SJCRH30 (cell line): Measurements from ENCODE around the gene NELFCD. TPM values are rescaled to one million over a fixed set of nuclear protein-coding genes. Genes with fewer than 3 reads are reported as not detected.
"Not testable (repeated sequence)": the region's sequence is repeated elsewhere in the genome, so short reads cannot be mapped to it uniquely, and the experiment has no call there.

Source experiments
- DNase-seq, 2 experiments: peaks; one replicate each; pipeline ENCODE4 v3.0.0-alpha.2; 2015 to 2020
- H3K27ac ChIP-seq: fragments of 250-450 bp; sonication (Bioruptor Pico); 2 replicates; pipeline ENCODE4 v1.5.1; 2020; ENCODE audit warnings: mild to moderate bottlenecking, moderate library complexity
- H3K27me3 ChIP-seq: fragments of 250-450 bp; sonication (Bioruptor Pico); 2 replicates; pipeline ENCODE4 v1.5.1; 2020; ENCODE audit warnings: mild to moderate bottlenecking, moderate library complexity
- H3K36me3 ChIP-seq: fragments of 250-450 bp; sonication (Bioruptor Pico); 2 replicates; pipeline ENCODE4 v1.5.1; 2020; ENCODE audit warnings: mild to moderate bottlenecking, moderate library complexity
- H3K4me1 ChIP-seq: fragments of 250-450 bp; sonication (Bioruptor Pico); 2 replicates; pipeline ENCODE4 v1.5.1; 2020; ENCODE audit warnings: mild to moderate bottlenecking, moderate library complexity
- H3K4me3 ChIP-seq: fragments of 250-450 bp; sonication (Bioruptor Pico); 2 replicates; pipeline ENCODE4 v1.5.1; 2020; ENCODE audit warnings: mild to moderate bottlenecking, moderate library complexity
- H3K9me3 ChIP-seq: fragments of 250-450 bp; sonication (Bioruptor Pico); replicated peaks from 2 replicates; pipeline ENCODE4 v1.5.1; 2020; ENCODE audit warnings: mild to moderate bottlenecking, moderate library complexity
- total RNA-seq: library from RNA; depleted of rRNA; stranded (reverse); fragments of >200 nt; shearing (Covaris generic); gene quantifications from 2 replicates; pipeline ENCODE4 v1.2.3, GENCODE V29; 2014; rRNA removed

The NELFCD gene, protein sequence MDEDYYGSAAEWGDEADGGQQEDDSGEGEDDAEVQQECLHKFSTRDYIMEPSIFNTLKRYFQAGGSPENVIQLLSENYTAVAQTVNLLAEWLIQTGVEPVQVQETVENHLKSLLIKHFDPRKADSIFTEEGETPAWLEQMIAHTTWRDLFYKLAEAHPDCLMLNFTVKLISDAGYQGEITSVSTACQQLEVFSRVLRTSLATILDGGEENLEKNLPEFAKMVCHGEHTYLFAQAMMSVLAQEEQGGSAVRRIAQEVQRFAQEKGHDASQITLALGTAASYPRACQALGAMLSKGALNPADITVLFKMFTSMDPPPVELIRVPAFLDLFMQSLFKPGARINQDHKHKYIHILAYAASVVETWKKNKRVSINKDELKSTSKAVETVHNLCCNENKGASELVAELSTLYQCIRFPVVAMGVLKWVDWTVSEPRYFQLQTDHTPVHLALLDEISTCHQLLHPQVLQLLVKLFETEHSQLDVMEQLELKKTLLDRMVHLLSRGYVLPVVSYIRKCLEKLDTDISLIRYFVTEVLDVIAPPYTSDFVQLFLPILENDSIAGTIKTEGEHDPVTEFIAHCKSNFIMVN
- 239 and 255 TPM in 2 replicates for total RNA-seq

DNA sequence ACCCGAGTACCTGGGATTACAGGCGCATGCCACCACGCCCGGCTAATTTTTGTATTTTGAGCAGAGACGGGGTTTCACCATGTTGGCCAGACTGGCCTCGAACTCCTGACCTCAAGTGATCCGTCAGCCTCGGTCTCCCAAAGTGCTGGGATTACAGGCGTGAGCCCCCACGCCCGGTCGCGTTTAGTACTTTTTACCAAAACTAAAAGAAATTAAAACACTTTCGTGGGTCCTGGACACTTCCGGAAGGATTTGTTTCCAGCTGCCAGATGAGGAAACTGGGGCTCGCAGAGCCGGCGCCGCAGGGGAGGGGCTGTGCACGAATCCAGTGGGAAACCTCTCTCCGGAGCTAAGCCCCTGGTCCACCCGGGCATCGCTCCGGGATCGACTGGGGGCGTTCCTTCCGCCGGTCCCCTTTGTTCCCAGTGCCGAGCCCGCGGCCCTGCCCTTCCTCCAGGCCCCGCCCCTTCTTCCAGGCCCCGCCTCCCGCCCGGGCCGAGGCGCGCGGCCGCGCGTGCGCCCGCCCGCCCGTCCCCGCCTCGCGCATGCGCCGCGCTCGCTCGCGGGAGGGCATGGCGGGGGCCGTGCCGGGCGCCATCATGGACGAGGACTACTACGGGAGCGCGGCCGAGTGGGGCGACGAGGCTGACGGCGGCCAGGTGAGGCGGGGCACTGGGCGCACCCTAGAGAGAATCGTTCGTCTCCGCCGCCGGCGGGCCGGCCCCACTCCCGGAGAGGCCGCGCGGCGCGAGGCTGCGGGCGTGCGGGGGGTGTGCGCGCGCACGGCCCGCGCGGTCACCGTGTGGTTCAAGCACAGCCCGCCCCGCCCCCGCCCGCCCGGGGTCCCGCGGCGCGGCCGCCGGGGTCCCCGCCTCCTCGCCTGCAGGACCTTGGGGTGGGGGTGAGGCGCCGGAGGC lies at the start of gene NELFCD:
TSS of gene NELFCD (plus strand) at position 546 of the 917 bp plus-strand sequence. CDS start at position 600, 54 bp downstream.
- Histone ChIP-seq H3K27ac (peak within 1 kb of the TSS; percentile 58), H3K36me3 (peaks cover 18% of the 10 kb centered on the region), H3K9me3 (peaks cover 5% of the 10 kb centered on the region; the same call in 1 of the 2 replicates), H3K4me1 (peaks cover 7% of the 10 kb centered on the region), H3K4me3 (peak within 1 kb of the TSS; percentile 84), H3K27me3 (no peaks in the 10 kb centered on the region)
- peak; percentile 98 for DNase-seq

DNA sequence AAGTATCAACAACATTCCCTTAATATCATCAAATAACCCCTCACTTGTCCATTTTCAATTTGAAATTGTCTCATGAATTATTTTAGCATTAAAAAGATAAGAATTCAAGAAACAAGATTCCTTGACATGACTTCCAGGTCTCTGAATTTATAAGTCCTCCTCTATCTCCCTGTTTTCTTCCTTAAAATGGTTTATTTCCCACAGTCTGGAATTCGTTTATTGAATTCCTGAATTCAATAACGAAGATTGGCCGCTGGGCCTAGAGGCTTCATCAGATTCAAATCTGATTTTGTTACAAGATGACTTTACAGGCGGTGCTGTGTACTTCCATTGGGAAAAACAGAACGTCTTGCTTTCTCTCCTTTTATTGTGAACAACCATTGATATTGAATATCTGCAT lies 48.9 kb upstream of the NELFCD start:
- Histone ChIP-seq H3K27me3 (peaks cover 17% of the 10 kb centered on the region; the same call in 1 of the 2 replicates), H3K4me3 (no peak overlapping the region), H3K27ac (no peak overlapping the region), H3K9me3 (peaks cover 3% of the 10 kb centered on the region; the same call in 1 of the 2 replicates), H3K36me3 (no peaks in the 10 kb centered on the region), H3K4me1 (no peaks in the 10 kb centered on the region)
- no peak for DNase-seq

DNA sequence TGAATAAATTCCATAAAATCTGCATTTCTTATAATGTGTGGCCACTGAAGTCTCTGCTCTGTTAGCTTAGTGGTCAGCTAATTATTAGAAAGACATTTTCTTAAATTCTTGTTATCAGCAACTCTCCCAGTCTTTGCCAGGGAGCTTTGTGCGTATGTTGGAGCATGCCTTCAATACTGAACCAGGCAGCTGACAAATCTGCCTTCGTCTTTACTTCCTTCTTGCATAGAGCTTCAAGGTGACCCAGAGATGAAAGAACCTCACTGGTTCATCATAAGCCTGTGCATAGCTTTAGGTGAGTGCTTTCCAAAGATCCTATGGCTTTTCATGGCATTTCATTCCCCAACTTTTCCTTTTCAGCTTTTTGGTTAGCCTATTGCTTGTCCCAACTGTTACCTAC lies 43.0 kb upstream of the NELFCD start:
- Histone ChIP-seq H3K27ac (no peak overlapping the region), H3K4me3 (no peak overlapping the region), H3K27me3 (peaks cover 6% of the 10 kb centered on the region; the same call in 1 of the 2 replicates), H3K9me3 (peaks cover 3% of the 10 kb centered on the region; the same call in 1 of the 2 replicates), H3K36me3 (no peaks in the 10 kb centered on the region), H3K4me1 (no peaks in the 10 kb centered on the region)
- no peak for DNase-seq

- Histone ChIP-seq H3K27ac (no peak overlapping the region), H3K4me3 (no peak overlapping the region), H3K9me3 (peaks cover 3% of the 10 kb centered on the region; the same call in 1 of the 2 replicates), H3K27me3 (peaks cover 6% of the 10 kb centered on the region; the same call in 1 of the 2 replicates), H3K4me1 (no peaks in the 10 kb centered on the region), H3K36me3 (no peaks in the 10 kb centered on the region)
- no peak for DNase-seq
Measured at GRCh38 chr20:58938541-58938940, 42.5 kb upstream of the NELFCD start.

DNA sequence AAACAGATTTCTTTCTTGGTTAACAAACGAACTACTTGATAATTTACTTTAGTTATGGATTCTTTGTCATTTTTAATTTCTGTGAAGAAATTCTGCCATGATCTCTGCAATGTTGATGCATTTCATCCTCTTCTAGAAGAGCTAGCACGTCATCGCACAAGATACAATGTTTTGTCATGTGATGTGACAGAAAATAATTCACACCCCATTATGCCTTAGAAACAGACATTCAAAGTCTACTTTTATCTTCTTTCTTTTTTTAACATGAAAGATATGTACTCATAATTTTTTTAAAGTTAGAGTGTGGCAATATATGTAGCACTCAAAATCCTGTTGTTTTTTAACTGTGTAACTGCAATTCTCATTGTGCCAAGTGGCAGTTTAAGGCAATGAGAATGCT lies 39.6 kb upstream of the NELFCD start:
- Histone ChIP-seq H3K4me1 (no peaks in the 10 kb centered on the region), H3K27ac (no peak overlapping the region), H3K27me3 (peaks cover 10% of the 10 kb centered on the region; the same call in 1 of the 2 replicates), H3K9me3 (no peaks in the 10 kb centered on the region), H3K4me3 (no peak overlapping the region), H3K36me3 (no peaks in the 10 kb centered on the region)
- DNase-seq = no peak

GRCh38 chr20:58942549-58942948 lies 38.5 kb upstream of the NELFCD start:
- no peaks in the 10 kb centered on the region for H3K9me3 ChIP-seq
- no peak for DNase-seq
- H3K4me3 ChIP-seq = no peak overlapping the region
- no peaks in the 10 kb centered on the region for H3K36me3 ChIP-seq
- H3K27ac ChIP-seq = no peak overlapping the region
- H3K27me3 ChIP-seq = peaks cover 10% of the 10 kb centered on the region; the same call in 1 of the 2 replicates
- H3K4me1 ChIP-seq = no peaks in the 10 kb centered on the region

GRCh38 chr20:58944610-58945009 lies 36.4 kb upstream of the NELFCD start:
- Histone ChIP-seq H3K27ac (no peak overlapping the region), H3K4me3 (no peak overlapping the region), H3K27me3 (0 out of 2 replicates have a peak, but pooled peaks cover 3% of the 10 kb centered on the region), H3K36me3 (no peaks in the 10 kb centered on the region), H3K9me3 (no peaks in the 10 kb centered on the region), H3K4me1 (peaks cover 3% of the 10 kb centered on the region)
- no peak for DNase-seq

DNA sequence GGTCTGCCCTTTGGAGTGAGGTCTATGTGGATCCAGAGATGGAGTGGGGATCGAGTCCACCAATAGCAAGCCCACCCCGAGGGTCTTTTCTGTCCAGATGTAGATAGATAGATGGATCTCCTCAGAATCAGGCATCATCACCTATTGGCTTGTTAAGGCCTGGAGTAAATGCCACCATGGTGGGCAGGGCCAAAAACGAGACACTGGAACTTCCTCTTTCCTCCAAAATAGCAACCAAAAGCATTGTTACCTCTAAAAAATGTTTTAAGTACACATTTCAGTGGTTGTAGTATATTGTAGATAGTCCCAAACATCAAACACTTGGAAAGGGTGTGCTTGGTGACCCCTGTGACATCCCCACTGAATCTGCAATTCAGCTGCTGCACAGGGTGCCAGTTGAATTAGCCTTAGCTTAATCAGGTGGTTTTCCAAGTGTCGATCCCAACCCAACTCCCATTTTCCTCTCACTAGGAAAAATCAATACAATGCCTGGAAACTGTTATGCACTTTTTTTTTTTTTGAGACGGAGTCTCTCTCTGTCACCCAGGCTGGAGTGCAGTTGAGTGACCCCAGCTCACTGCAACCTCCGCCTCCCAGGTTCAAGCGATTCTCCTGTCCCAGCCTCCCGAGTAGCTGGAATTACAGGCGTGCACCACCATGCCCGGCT lies 35.0 kb upstream of the NELFCD start:
- H3K9me3 ChIP-seq = 0 out of 2 replicates have a peak, but pooled peaks cover 2% of the 10 kb centered on the region
- DNase-seq = no peak
- peaks cover 3% of the 10 kb centered on the region for H3K4me1 ChIP-seq
- 0 out of 2 replicates have a peak, but pooled peaks cover 3% of the 10 kb centered on the region for H3K27me3 ChIP-seq
- no peaks in the 10 kb centered on the region for H3K36me3 ChIP-seq
- no peak overlapping the region for H3K4me3 ChIP-seq
- no peak overlapping the region for H3K27ac ChIP-seq

GRCh38 chr20:58947797-58948388 lies 33.2 kb upstream of the NELFCD start:
- not testable (repeated sequence) for H3K4me3 ChIP-seq, H3K4me1 ChIP-seq, H3K27ac ChIP-seq, H3K36me3 ChIP-seq, H3K27me3 ChIP-seq, H3K9me3 ChIP-seq
- DNase-seq = peak in 1 of 2 experiments; percentile 33

GRCh38 chr20:58950603-58951002 lies 30.5 kb upstream of the NELFCD start:
- Histone ChIP-seq H3K27ac (no peak overlapping the region), H3K4me1 (peaks cover 3% of the 10 kb centered on the region), H3K9me3 (0 out of 2 replicates have a peak, but pooled peaks cover 5% of the 10 kb centered on the region), H3K36me3 (no peaks in the 10 kb centered on the region), H3K4me3 (no peak overlapping the region), H3K27me3 (no peaks in the 10 kb centered on the region)
- DNase-seq = no peak

- peaks cover 5% of the 10 kb centered on the region; the same call in 1 of the 2 replicates for H3K9me3 ChIP-seq
- H3K27me3 ChIP-seq = no peaks in the 10 kb centered on the region
- no peak for DNase-seq
- no peaks in the 10 kb centered on the region for H3K36me3 ChIP-seq
- H3K27ac ChIP-seq = no peak overlapping the region
- H3K4me3 ChIP-seq = no peak overlapping the region
- peaks cover 3% of the 10 kb centered on the region for H3K4me1 ChIP-seq
Measured at GRCh38 chr20:58953050-58953449, 28.0 kb upstream of the NELFCD start.

GRCh38 chr20:58956078-58956477 lies 25.0 kb upstream of the NELFCD start:
- H3K4me3 ChIP-seq = no peak overlapping the region
- no peaks in the 10 kb centered on the region for H3K36me3 ChIP-seq
- no peak overlapping the region for H3K27ac ChIP-seq
- no peaks in the 10 kb centered on the region for H3K4me1 ChIP-seq
- H3K27me3 ChIP-seq = no peaks in the 10 kb centered on the region
- H3K9me3 ChIP-seq = peaks cover 2% of the 10 kb centered on the region; the same call in 1 of the 2 replicates
- DNase-seq = no peak

DNA sequence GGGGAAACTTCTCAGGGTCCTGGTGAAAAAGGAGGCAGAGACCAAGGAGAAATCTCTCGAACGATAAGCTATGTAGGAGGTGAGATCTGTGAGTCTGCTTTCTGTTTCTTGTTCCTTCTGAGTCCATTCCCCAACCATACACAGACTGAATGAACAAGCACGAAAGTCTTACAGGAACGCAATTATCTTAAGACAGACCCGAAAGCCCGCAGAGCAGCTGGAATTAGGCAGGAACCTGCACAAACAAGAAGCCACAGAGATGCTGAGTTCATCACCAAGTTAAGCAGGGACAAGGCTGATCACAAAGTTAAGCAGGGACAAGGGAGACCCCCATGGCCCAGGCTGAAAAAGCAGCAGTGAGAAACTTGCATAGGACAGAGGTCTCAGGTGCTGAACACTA lies 21.4 kb upstream of the NELFCD start:
- Histone ChIP-seq H3K9me3 (peaks cover 4% of the 10 kb centered on the region; the same call in 1 of the 2 replicates), H3K27me3 (0 out of 2 replicates have a peak, but pooled peaks cover 5% of the 10 kb centered on the region), H3K27ac (no peak overlapping the region), H3K36me3 (no peaks in the 10 kb centered on the region), H3K4me1 (no peaks in the 10 kb centered on the region), H3K4me3 (no peak overlapping the region)
- DNase-seq = no peak
